Type B pancreatic cell (in vitro differentiated cells): Measurements from ENCODE around the gene REXO5. TPM values are rescaled to one million over a fixed set of nuclear protein-coding genes. Genes with fewer than 3 reads are reported as not detected.
"Not testable (repeated sequence)": the region's sequence is repeated elsewhere in the genome, so short reads cannot be mapped to it uniquely, and the experiment has no call there.

Experiments
- DNase-seq: peaks from one replicate; pipeline ENCODE4 v3.0.0; 2021; ENCODE audit warnings: mixed read lengths; ENCODE audit not compliant: unreplicated experiment; ENCODE audit errors: extremely low spot score
- H3K27ac Mint-ChIP-seq: 2 replicates; pipeline ENCODE4 v1.8.0; 2021; ENCODE audit warnings: mild to moderate bottlenecking, mixed read lengths
- H3K27me3 Mint-ChIP-seq: 2 replicates; pipeline ENCODE4 v1.8.0; 2021; ENCODE audit warnings: mixed read lengths
- H3K36me3 Mint-ChIP-seq: 2 replicates; pipeline ENCODE4 v1.8.0; 2021; ENCODE audit warnings: mixed read lengths
- H3K4me1 Mint-ChIP-seq: one replicate; pipeline ENCODE4 v1.8.0; 2021; ENCODE audit warnings: mixed read lengths; ENCODE audit not compliant: unreplicated experiment
- H3K4me3 Mint-ChIP-seq: 2 replicates; pipeline ENCODE4 v1.8.0; 2021; ENCODE audit warnings: mild to moderate bottlenecking, mixed read lengths
- H3K9me3 Mint-ChIP-seq: 2 replicates; pipeline ENCODE4 v1.8.0; 2021; ENCODE audit warnings: mixed read lengths
- total RNA-seq: library from RNA; stranded (reverse); gene quantifications from 2 replicates; pipeline ENCODE4 v1.2.1, GENCODE V29; 2021; ENCODE audit warnings: low replicate concordance
- TF ChIP-seq, protein P1 (sequence below): fragments of 200-600 bp; sonication (generic); conservative IDR thresholded peaks from 2 replicates; pipeline ENCODE4 v1.5.0; 2021; ENCODE audit warnings: antibody characterized with exemption, mild to moderate bottlenecking

Gene REXO5
- total RNA-seq, 1 donor from 2014 or later = 8.2 TPM

GRCh38 chr16:20859699-20860098, 53.4 kb downstream of the REXO5 start:
- no peaks in the 10 kb centered on the region for H3K27me3 Mint-ChIP-seq
- H3K9me3 Mint-ChIP-seq = peaks cover 7% of the 10 kb centered on the region
- DNase-seq = no peak
- H3K4me1 Mint-ChIP-seq = peaks cover 2% of the 10 kb centered on the region
- H3K36me3 Mint-ChIP-seq = peaks cover 37% of the 10 kb centered on the region
- H3K4me3 Mint-ChIP-seq = no peak overlapping the region
- TF ChIP-seq, protein P1, sequence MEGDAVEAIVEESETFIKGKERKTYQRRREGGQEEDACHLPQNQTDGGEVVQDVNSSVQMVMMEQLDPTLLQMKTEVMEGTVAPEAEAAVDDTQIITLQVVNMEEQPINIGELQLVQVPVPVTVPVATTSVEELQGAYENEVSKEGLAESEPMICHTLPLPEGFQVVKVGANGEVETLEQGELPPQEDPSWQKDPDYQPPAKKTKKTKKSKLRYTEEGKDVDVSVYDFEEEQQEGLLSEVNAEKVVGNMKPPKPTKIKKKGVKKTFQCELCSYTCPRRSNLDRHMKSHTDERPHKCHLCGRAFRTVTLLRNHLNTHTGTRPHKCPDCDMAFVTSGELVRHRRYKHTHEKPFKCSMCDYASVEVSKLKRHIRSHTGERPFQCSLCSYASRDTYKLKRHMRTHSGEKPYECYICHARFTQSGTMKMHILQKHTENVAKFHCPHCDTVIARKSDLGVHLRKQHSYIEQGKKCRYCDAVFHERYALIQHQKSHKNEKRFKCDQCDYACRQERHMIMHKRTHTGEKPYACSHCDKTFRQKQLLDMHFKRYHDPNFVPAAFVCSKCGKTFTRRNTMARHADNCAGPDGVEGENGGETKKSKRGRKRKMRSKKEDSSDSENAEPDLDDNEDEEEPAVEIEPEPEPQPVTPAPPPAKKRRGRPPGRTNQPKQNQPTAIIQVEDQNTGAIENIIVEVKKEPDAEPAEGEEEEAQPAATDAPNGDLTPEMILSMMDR = no peak
- H3K27ac Mint-ChIP-seq = no peak overlapping the region

GRCh38 chr16:20860361-20860760, 54.0 kb downstream of the REXO5 start:
- Mint-ChIP-seq H3K36me3 (peaks cover 34% of the 10 kb centered on the region), H3K4me1 (peaks cover 4% of the 10 kb centered on the region), H3K27ac (no peak overlapping the region), H3K27me3 (no peaks in the 10 kb centered on the region), H3K4me3 (no peak overlapping the region), H3K9me3 (peaks cover 7% of the 10 kb centered on the region)
- no peak for DNase-seq
- TF ChIP-seq, protein P1 = no peak

GRCh38 chr16:20860995-20861394, 54.7 kb downstream of the REXO5 start:
- not testable (repeated sequence) for DNase-seq, H3K9me3 Mint-ChIP-seq, H3K4me3 Mint-ChIP-seq, H3K27me3 Mint-ChIP-seq, H3K27ac Mint-ChIP-seq
- Mint-ChIP-seq H3K4me1 (peaks cover 11% of the 10 kb centered on the region), H3K36me3 (peaks cover 29% of the 10 kb centered on the region)

DNA sequence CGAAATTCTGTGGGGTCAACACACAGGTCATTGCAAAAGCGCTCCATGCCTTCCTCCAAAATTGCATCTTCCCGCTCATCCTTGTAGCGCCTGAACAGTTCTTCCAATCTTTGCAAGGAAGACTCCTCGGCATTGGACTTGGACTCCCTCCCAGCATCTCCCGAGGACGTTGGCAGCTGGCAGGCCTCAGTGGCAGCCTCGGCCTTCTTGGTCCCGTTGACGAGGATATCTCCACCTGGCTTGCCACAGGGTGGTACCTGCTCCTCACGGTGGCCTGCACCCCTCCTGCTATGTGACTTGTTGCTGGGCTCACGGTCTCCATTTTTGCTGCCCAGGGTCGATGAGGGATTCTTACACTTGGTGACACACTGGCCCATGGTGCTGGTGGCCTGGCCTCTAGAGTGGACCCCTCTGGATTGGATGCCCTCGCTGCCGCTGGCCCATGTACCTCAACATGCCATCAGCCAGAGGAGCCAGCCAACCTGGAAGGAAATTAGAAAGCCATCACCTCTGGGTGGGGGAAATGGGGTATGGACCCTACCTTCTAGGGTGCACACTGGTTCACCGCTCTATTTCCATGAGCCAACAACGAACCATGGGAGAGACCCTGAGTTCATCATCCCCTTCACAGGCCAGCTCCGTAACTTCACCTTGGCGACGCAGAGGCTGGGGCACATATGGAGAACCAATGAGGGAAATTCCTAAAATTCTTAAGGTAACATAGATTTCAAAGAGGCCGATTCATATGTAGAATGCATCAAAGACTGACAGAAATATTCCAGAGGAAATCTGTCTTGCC, 56.0 kb downstream of the REXO5 start:
- H3K27me3 Mint-ChIP-seq = no peaks in the 10 kb centered on the region
- peaks cover 23% of the 10 kb centered on the region for H3K4me1 Mint-ChIP-seq
- H3K4me3 Mint-ChIP-seq = no peak overlapping the region
- H3K36me3 Mint-ChIP-seq = peaks cover 26% of the 10 kb centered on the region
- no peak for DNase-seq
- TF ChIP-seq, protein P1 = no peak
- peaks cover 7% of the 10 kb centered on the region for H3K9me3 Mint-ChIP-seq
- H3K27ac Mint-ChIP-seq = no peak overlapping the region

GRCh38 chr16:20864376-20864775, 58.0 kb downstream of the REXO5 start:
- peaks cover 23% of the 10 kb centered on the region for H3K4me1 Mint-ChIP-seq
- not testable (repeated sequence) for H3K4me3 Mint-ChIP-seq, DNase-seq, H3K9me3 Mint-ChIP-seq, H3K27me3 Mint-ChIP-seq
- peaks cover 30% of the 10 kb centered on the region for H3K36me3 Mint-ChIP-seq
- H3K27ac Mint-ChIP-seq = peak overlapping the region; percentile 45

DNA sequence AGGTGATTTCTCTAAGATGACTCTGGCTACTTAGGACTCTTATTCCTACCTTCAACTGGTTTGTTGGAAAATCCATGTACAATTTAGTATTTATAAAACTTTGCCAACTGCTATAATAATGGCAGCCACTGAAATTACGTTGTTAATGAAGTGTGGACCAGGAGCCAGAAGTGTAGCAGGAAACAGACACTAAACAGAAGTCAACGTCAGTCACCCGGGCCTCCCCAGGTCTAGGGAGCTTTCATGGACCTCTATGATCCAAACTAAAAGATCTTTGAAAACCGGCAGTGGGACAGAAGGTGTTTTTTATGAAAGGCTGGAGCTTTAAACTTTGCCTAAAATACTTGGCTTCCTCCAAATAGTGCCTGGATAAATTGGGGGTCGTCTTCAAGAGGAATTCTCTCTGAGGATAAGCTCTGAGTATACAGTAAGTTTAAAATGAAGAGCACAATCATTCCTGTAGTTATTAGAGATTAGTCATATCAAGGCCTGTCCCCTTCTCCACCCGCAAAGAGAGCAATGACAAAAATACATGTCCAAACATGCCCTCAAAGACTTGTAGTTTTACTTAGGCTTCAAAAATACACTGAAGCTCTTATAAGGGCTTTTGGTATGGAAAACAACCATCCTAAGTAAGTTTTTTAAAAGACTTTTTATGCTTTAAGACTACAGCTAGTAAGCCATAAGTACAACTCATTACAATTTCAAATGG, 59.2 kb downstream of the REXO5 start:
- no peak for DNase-seq
- Mint-ChIP-seq H3K36me3 (peaks cover 22% of the 10 kb centered on the region), H3K4me1 (peaks cover 29% of the 10 kb centered on the region), H3K4me3 (peak overlapping the region; percentile 4), H3K27ac (peak overlapping the region; percentile 92), H3K9me3 (peaks cover 7% of the 10 kb centered on the region), H3K27me3 (no peaks in the 10 kb centered on the region)
- TF ChIP-seq, protein P1 = no peak
